Measurements from ENCODE around the gene CX3CL1.
A peak's percentile ranks its signal among the peaks of the same experiment; 100 is the strongest.
"Not testable (repeated sequence)": the region's sequence is repeated elsewhere in the genome, so short reads cannot be mapped to it uniquely, and the experiment has no call there.

CX3CL1 gene

DNA sequence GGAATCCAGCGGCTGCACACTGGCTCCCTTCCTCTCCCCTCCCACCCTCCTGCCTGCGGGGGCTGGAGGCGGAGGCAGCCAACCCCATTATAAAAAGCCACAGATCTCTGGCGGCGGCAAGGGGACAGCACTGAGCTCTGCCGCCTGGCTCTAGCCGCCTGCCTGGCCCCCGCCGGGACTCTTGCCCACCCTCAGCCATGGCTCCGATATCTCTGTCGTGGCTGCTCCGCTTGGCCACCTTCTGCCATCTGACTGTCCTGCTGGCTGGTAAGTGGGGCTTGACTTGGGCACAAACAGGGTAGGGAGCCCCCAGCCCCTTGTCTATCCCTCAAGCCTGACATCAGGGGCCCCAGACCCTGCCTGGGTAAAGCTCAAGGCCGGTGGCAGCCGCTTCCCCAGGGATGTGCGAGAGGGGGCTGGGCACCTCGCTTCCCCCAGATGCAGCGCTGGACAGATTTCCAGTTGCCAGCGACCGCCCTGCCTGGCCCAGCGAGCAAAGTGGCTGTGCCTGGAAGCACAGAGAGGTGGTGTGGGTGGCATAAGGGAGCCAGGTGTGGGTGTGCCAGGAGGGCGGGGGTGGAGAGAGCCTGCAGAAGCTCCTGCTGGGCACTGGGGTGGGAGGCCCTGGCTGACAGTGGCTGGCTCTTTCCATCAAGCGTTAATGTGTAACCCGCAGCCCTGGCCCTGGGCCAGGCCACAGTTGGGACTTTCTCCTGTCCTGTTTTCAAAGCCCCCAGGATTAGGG lies at the start of gene CX3CL1:
Gene CX3CL1, plus strand, starts transcription at position 119 of the 745 bp plus-strand sequence. Its CDS starts 79 bp downstream, at position 198.
- DNase-seq: peak; percentile 77

GRCh38 chr16:57324749-57325148 lies 47.5 kb upstream of the CX3CL1 start:
- no peak for DNase-seq

- DNase-seq: no peak
Observed at GRCh38 chr16:57325458-57325857, 46.8 kb upstream of the CX3CL1 start.

DNA sequence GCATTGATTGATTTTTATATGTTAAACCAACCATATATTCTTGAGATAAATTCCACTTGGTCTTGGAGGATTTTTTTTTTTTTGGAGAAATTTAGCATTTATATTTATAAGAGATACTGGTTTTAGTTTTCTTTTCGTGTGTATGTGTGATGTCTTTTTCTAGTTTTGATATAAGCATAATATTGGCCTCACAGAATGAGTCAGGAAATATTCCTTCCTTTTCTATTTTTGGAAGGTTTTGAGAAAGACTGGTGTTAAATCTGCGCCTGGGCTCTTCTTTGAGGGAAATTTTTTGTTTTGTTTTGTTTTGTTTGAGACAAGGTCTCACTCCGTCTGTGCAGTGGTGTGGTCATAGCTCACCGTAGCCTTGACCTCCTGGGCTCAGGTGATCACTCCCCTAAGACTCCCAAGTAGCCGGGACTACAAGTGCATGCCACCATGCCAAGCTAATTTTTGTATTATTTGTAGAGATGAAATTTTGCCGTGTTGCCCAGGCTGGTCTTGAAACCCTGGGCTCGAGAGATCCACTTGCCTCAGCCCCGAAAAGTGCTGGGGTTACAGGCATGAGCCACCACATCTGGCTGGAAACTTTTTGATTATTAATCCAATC lies 42.5 kb upstream of the CX3CL1 start:
- no peak for DNase-seq

DNA sequence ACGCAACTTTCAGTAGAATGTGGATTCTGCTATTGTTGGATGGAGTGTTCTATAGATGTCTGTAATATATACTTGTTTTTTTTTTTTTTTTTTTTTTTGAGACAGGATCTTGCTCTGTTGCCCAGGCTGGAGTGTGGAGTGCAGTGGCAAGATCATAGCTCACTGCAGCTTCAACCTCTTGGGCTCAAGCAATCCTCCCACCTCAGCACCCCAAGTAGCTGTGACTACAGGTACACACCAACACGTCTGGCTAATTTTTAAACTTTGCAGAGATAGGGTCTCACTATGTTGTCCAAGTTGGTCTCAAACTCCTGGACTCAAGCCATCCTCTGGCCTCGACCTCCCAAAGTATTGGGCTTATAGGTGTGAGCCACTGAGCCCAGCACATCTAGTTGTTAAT lies 40.9 kb upstream of the CX3CL1 start:
- no peak for DNase-seq

GRCh38 chr16:57333402-57333801 lies 38.9 kb upstream of the CX3CL1 start:
- no peak for DNase-seq

DNA sequence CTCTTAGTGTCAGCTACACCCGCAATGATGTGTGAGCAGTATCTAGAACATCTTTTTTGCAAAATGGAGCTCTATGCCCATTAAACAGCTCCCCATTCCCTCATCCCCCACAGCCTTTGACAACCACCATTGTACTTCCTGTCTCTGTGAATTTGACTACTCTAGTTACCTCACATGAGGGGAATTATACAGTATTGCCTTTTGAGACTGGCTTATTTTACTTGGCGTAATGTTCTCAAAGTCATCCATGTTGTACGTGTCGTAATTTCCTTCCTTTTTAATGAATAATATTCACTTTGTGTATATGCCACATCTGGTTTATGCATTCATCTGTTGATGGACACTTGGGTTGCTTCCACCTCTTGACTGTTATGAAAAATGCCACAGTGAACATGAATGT lies 36.9 kb upstream of the CX3CL1 start:
- no peak for DNase-seq

GRCh38 chr16:57341062-57341440 lies 31.2 kb upstream of the CX3CL1 start:
- no peak for DNase-seq

GRCh38 chr16:57341441-57342303 lies 30.6 kb upstream of the CX3CL1 start:
- no peak for DNase-seq

- not testable (repeated sequence) for DNase-seq
Observed at GRCh38 chr16:57342606-57343005, 29.7 kb upstream of the CX3CL1 start.

GRCh38 chr16:57343221-57343620 lies 29.1 kb upstream of the CX3CL1 start:
- DNase-seq: no peak

- DNase-seq: not testable (repeated sequence)
Observed at GRCh38 chr16:57344094-57344493, 28.2 kb upstream of the CX3CL1 start.

DNA sequence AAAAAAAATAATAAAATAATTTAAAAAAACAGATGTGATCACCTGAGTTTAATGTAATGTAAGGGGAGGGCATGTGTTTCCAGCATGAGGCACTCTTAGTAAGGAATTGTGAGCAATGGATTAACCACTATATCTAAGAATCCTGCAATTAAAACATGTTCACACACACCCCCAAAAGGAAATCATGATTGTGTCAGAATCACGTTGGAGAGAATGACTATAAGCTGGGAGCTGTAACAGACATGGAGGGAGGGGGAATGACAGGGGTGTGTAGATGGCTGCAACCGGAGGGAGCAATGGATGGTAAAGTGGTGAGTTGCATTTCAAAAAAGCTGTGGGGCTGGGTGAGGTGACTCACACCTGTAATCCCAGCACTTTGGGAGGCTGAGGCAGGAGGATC lies 27.3 kb upstream of the CX3CL1 start:
- DNase-seq: no peak

DNA sequence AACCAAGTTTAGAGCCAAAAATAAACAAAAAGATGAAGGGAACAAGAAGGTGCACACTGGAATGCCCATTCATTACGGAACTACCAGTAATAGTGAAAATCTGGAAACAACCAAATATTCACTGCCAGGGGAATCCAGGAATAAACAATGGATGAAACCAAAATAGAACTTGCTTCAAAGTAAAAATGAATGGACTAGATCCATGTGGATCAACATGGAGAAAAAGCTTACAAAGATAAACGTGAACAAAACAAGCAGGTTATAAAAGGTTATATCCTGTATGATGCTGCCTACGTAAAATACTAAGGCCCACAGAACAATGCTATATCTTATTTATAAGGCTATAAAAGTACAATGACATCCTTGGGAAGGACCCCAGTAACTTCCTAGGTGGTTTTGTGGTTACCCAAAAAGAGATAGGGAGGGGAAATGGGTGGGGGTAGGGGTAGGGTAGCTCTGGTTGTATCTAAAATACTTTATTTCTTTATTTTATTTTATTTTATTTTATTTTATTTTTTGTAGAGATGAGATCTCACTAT lies 26.6 kb upstream of the CX3CL1 start:
- no peak for DNase-seq

GRCh38 chr16:57347858-57348257 lies 24.4 kb upstream of the CX3CL1 start:
- DNase-seq: no peak

GRCh38 chr16:57348327-57348726 lies 24.0 kb upstream of the CX3CL1 start:
- DNase-seq: no peak

- no peak for DNase-seq
Observed at GRCh38 chr16:57349212-57350031, 22.9 kb upstream of the CX3CL1 start.

DNA sequence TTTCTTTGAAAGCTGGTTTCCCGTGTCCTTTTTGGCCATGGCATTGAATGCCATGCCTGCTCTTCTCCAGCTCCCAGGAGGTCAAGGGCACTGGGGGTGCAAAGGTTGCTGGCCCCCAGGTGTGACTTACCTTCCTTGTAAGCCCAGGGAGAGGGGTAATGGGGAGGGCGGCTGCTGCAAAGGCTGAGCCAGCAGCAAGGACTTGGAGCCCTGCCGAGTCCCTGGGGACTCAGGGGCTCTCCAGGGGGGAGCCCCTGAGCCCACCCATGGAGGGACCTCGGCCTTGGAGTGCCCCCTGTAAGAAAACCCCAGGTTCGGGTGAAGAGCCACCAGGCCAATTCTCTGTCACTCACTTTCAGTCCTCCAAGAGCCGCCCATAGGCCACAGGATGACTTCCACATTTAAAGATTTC lies 19.6 kb upstream of the CX3CL1 start:
- DNase-seq: no peak

- DNase-seq: no peak
Observed at GRCh38 chr16:57354311-57354710, 18.0 kb upstream of the CX3CL1 start.

GRCh38 chr16:57355898-57356414 lies 16.3 kb upstream of the CX3CL1 start:
- no peak for DNase-seq

DNA sequence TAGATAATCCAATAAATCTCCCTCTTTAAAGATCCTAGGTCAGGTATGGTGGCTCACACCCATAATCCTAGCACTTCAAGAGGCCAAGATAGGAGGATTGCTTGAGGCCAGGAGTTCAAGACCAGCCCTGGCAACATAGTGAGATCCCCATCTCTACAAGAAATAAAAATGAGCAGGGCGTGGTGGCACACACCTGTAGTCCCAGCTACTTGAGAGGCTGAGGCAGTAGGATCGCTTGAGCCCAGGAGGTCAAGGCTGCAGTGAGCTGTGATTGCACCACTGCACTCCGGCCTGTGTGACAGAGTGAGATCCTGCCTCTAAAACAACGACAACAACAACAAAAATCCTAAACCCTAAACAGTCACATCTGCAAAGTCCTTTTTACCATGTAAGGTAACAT lies 15.7 kb upstream of the CX3CL1 start:
- no peak for DNase-seq

Data from right forelimb (tissue), 1 donor.